ENCODE data around the gene TAGAP. TPM values are rescaled to one million over a fixed set of nuclear protein-coding genes. Genes with fewer than 3 reads are reported as not detected.

The TAGAP gene
- total and polyA plus RNA-seq, 10 of the 15 experiments (the other 5 are each of a cell fraction or from before 2014, with no cell fraction given): 5.3 to 27.4 (median 18.9) TPM

DNA sequence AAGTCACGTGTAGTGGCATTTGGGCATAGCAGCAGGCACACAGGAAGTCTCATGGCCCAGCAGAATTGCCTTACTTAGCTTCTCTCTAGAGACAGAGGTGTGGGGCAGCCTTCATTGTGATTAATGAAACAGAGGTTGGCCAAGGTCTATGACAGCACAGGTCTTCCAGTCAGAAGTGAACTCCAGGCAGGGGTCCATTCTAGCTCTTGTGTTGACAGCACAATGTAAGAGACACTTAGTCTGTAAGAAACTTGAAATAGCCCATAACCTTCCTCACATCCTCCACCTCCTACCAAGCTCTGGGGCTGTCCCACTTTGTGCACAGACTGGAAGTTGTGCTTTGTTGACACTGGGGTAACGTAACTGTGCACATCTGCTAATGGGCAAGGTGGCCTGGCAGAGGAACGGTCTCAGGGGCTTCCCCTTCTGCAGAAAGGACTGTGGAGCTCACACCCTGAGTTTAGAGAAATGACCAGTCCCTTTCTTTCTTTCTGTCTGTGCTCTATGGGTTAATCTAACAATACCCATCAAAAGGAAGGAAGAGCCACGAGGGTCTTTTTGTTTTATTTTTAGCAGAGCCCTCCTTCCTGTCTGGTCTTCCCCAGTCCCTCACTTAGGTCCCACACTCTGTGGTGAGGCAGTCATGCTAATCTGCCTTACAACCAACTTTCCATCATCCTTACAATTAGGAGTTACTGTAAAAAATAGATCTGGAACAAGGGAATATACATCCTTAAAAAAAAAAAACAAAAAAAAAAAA is 35.6 kb upstream of the TAGAP start (continued):
- TF ChIP-seq ATF3 (IDR thresholded peaks at IDR 0.05; ENCODE audit: borderline replicate concordance, extremely low read depth, low read depth, low read length) (no peak), ZNF217 (IDR thresholded peaks at IDR 0.05) (peak; percentile 22; the same call in 1 of the 2 replicates), NR2C2 (IDR thresholded peaks at IDR 0.05; ENCODE audit: borderline replicate concordance, control insufficient read depth, insufficient read length, low read depth) (no peak), PAX8 (IDR thresholded peaks at IDR 0.05) (no peak), WRNIP1 (IDR thresholded peaks at IDR 0.05; ENCODE audit: borderline replicate concordance, low read depth, low read length) (no peak), IRF4 (IDR thresholded peaks at IDR 0.05; ENCODE audit: low read depth, low read length) (no peak), SUPT20H (IDR thresholded peaks at IDR 0.05; ENCODE audit: borderline replicate concordance, control insufficient read depth, low read depth, low read length) (no peak), RBBP5 (conservative IDR thresholded peaks at IDR 0.05) (no peak), MTA2 (IDR thresholded peaks at IDR 0.05; ENCODE audit: low read depth) (peak; percentile 49; the same call in 1 of the 2 replicates), CHD1 (IDR thresholded peaks at IDR 0.05; ENCODE audit: low read depth, low read length) (no peak), JUND (IDR thresholded peaks at IDR 0.05; ENCODE audit: low read depth, low read length) (no peak), RFX5 (IDR thresholded peaks at IDR 0.05; ENCODE audit: low read depth, low read length) (no peak), KAT2A (conservative IDR thresholded peaks at IDR 0.05; ENCODE audit: control insufficient read depth, low read depth, low read length) (no peak), NFIC (IDR thresholded peaks at IDR 0.05; ENCODE audit: low read depth, low read length) (peak; percentile 30; the same call in 1 of the 2 replicates), SIN3A (IDR thresholded peaks at IDR 0.05; ENCODE audit: low read depth, low read length) (no peak), ZNF207 (IDR thresholded peaks at IDR 0.05; ENCODE audit: borderline replicate concordance) (no peak), PML (IDR thresholded peaks at IDR 0.05; ENCODE audit: low read length) (peak; percentile 49; the same call in 1 of the 2 replicates), SPI1 (IDR thresholded peaks at IDR 0.05; ENCODE audit: borderline replicate concordance, insufficient read depth, low read depth, low read length) (no peak), NR2C1 (IDR thresholded peaks at IDR 0.05) (no peak), TCF7 (IDR thresholded peaks at IDR 0.05; ENCODE audit: borderline replicate concordance) (no peak), NFXL1 (IDR thresholded peaks at IDR 0.05; ENCODE audit: borderline replicate concordance) (no peak), RAD51 (IDR thresholded peaks at IDR 0.05) (no peak), HDGF (IDR thresholded peaks at IDR 0.05) (no peak)
- TF ChIP-seq, protein P1, sequence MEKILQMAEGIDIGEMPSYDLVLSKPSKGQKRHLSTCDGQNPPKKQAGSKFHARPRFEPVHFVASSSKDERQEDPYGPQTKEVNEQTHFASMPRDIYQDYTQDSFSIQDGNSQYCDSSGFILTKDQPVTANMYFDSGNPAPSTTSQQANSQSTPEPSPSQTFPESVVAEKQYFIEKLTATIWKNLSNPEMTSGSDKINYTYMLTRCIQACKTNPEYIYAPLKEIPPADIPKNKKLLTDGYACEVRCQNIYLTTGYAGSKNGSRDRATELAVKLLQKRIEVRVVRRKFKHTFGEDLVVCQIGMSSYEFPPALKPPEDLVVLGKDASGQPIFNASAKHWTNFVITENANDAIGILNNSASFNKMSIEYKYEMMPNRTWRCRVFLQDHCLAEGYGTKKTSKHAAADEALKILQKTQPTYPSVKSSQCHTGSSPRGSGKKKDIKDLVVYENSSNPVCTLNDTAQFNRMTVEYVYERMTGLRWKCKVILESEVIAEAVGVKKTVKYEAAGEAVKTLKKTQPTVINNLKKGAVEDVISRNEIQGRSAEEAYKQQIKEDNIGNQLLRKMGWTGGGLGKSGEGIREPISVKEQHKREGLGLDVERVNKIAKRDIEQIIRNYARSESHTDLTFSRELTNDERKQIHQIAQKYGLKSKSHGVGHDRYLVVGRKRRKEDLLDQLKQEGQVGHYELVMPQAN (conservative IDR thresholded peaks at IDR 0.05): no peak
- TF ChIP-seq, protein P2, sequence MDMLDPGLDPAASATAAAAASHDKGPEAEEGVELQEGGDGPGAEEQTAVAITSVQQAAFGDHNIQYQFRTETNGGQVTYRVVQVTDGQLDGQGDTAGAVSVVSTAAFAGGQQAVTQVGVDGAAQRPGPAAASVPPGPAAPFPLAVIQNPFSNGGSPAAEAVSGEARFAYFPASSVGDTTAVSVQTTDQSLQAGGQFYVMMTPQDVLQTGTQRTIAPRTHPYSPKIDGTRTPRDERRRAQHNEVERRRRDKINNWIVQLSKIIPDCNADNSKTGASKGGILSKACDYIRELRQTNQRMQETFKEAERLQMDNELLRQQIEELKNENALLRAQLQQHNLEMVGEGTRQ (IDR thresholded peaks at IDR 0.05; ENCODE audit: borderline replicate concordance, low read depth, low read length): no peak
- TF ChIP-seq, protein P3, sequence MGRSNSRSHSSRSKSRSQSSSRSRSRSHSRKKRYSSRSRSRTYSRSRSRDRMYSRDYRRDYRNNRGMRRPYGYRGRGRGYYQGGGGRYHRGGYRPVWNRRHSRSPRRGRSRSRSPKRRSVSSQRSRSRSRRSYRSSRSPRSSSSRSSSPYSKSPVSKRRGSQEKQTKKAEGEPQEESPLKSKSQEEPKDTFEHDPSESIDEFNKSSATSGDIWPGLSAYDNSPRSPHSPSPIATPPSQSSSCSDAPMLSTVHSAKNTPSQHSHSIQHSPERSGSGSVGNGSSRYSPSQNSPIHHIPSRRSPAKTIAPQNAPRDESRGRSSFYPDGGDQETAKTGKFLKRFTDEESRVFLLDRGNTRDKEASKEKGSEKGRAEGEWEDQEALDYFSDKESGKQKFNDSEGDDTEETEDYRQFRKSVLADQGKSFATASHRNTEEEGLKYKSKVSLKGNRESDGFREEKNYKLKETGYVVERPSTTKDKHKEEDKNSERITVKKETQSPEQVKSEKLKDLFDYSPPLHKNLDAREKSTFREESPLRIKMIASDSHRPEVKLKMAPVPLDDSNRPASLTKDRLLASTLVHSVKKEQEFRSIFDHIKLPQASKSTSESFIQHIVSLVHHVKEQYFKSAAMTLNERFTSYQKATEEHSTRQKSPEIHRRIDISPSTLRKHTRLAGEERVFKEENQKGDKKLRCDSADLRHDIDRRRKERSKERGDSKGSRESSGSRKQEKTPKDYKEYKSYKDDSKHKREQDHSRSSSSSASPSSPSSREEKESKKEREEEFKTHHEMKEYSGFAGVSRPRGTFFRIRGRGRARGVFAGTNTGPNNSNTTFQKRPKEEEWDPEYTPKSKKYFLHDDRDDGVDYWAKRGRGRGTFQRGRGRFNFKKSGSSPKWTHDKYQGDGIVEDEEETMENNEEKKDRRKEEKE (IDR thresholded peaks at IDR 0.05): no peak
